Parathyroid adenoma (tissue), 2 donors: Measurements from ENCODE around the gene BAK1.
A peak's percentile ranks its signal among the peaks of the same experiment; 100 is the strongest.

Experiments
- H2AFZ ChIP-seq: fragments of 300-600 bp; sonication (generic); one replicate; pipeline ENCODE4 v1.7.0; 2017; ENCODE audit warnings: antibody characterized with exemption, mild to moderate bottlenecking
- H3K27ac ChIP-seq: fragments of 300-600 bp; sonication (generic); one replicate; pipeline ENCODE4 v1.7.0; 2017
- H3K27me3 ChIP-seq: fragments of 300-600 bp; sonication (generic); one replicate; pipeline ENCODE4 v1.7.0; 2017; ENCODE audit warnings: low read length; ENCODE audit not compliant: control insufficient read depth, insufficient read depth
- H3K36me3 ChIP-seq: fragments of 300-600 bp; sonication (generic); one replicate; pipeline ENCODE4 v1.7.0; 2017; ENCODE audit warnings: low read length; ENCODE audit not compliant: control insufficient read depth, insufficient read depth
- H3K4me1 ChIP-seq: fragments of 300-600 bp; sonication (generic); one replicate; pipeline ENCODE4 v1.7.0; 2017; ENCODE audit warnings: control low read depth
- H3K4me2 ChIP-seq: fragments of 300-600 bp; sonication (generic); one replicate; pipeline ENCODE4 v1.7.0; 2017; ENCODE audit warnings: low read length
- H3K4me3 ChIP-seq: fragments of 300-600 bp; sonication (generic); one replicate; pipeline ENCODE4 v1.7.0; 2017; ENCODE audit warnings: low read depth, low read length
- H3K79me2 ChIP-seq: fragments of 300-600 bp; sonication (generic); one replicate; pipeline ENCODE4 v1.7.0; 2017; ENCODE audit warnings: control low read depth
- H3K9ac ChIP-seq: fragments of 300-600 bp; sonication (generic); one replicate; pipeline ENCODE4 v1.7.0; 2017; ENCODE audit warnings: mild to moderate bottlenecking
- H3K9me3 ChIP-seq: fragments of 300-600 bp; sonication (generic); one replicate; pipeline ENCODE4 v1.7.0; 2017; ENCODE audit warnings: low read length; ENCODE audit not compliant: control insufficient read depth
- TF ChIP-seq, protein P1 (sequence below): fragments of 300-600 bp; sonication (generic); IDR thresholded peaks from one replicate; pipeline ENCODE4 v1.7.0; 2017; ENCODE audit warnings: antibody characterized with exemption, mild to moderate bottlenecking
- donor health status: primary hyperparathyroidism.

Gene BAK1

DNA sequence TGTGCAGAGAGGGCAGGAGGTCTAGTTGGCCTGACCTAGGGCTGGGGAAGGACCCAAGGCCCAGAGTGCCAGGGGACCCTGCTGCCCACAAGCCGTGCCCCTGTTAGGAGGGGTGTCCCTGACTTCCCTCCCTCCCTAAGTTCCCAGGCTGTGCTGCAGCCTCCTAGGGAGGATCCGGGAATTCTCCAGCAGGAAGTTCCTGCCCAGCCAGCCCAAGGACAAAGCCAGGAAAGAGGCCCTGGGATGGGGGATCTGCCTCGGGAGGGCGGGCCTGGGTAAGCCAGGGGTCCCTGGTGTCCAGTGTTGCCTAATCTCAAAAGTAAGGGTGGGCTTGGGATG, 9.3 kb upstream of the BAK1 start:
- no peaks in the 10 kb centered on the region for H3K9me3 ChIP-seq
- TF ChIP-seq, protein P1, sequence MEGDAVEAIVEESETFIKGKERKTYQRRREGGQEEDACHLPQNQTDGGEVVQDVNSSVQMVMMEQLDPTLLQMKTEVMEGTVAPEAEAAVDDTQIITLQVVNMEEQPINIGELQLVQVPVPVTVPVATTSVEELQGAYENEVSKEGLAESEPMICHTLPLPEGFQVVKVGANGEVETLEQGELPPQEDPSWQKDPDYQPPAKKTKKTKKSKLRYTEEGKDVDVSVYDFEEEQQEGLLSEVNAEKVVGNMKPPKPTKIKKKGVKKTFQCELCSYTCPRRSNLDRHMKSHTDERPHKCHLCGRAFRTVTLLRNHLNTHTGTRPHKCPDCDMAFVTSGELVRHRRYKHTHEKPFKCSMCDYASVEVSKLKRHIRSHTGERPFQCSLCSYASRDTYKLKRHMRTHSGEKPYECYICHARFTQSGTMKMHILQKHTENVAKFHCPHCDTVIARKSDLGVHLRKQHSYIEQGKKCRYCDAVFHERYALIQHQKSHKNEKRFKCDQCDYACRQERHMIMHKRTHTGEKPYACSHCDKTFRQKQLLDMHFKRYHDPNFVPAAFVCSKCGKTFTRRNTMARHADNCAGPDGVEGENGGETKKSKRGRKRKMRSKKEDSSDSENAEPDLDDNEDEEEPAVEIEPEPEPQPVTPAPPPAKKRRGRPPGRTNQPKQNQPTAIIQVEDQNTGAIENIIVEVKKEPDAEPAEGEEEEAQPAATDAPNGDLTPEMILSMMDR = no peak
- peak overlapping the region; percentile 29 for H3K27ac ChIP-seq
- no peak overlapping the region for H3K4me3 ChIP-seq
- H2AFZ ChIP-seq = no peak overlapping the region
- H3K79me2 ChIP-seq = no peaks in the 10 kb centered on the region
- no peaks in the 10 kb centered on the region for H3K36me3 ChIP-seq
- no peaks in the 10 kb centered on the region for H3K27me3 ChIP-seq
- no peak overlapping the region for H3K9ac ChIP-seq
- H3K4me2 ChIP-seq = no peak overlapping the region
- no peaks in the 10 kb centered on the region for H3K4me1 ChIP-seq

DNA sequence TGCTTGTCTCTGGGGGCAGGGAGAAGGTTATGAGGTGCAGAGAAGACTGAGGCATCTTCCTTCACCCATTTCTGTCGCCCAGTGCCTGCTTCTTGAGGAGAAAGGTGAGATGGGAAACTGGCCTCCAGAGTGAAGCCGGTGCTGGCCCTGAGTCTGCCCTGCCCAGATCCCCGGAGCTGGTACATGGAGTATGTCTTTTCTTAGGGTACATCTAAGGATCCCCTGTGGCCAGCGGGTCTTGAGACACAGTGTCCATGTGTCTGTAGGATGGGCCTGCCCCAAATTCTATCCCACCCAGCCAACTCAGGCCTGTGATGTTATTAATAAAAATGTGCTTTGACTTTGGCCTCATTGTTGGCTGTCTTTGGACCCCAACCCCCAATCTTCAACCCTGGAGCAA, 8.8 kb upstream of the BAK1 start:
- Histone ChIP-seq H3K27me3 (no peaks in the 10 kb centered on the region), H2AFZ (no peak overlapping the region), H3K4me1 (no peaks in the 10 kb centered on the region), H3K9ac (no peak overlapping the region), H3K36me3 (no peaks in the 10 kb centered on the region), H3K4me3 (no peak overlapping the region), H3K9me3 (no peaks in the 10 kb centered on the region), H3K4me2 (no peak overlapping the region), H3K79me2 (no peaks in the 10 kb centered on the region), H3K27ac (no peak overlapping the region)
- TF ChIP-seq, protein P1 = no peak

DNA sequence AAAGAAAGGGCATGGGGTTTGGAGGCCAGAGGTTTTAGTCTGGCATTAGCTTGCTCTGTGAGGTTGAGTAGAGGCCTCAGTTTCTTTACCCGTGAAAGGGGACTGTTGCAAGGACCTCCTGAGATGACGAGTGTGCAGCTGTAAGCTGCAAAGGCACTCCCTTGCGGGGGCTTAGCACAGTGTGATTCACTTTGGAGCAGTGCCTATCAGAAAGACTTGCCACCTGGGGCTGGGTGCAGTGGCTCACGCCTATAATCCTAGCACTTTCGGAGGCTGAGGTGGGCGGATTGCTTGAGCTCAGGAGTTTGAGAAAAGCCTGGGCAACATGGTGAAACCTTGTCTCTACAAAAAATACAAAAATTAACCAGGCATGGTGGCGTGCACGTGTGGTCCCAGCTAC, 7.5 kb upstream of the BAK1 start:
- Histone ChIP-seq H3K27ac (no peak overlapping the region), H2AFZ (no peak overlapping the region), H3K4me2 (no peak overlapping the region), H3K36me3 (no peaks in the 10 kb centered on the region), H3K79me2 (no peaks in the 10 kb centered on the region), H3K4me3 (no peak overlapping the region), H3K4me1 (no peaks in the 10 kb centered on the region), H3K27me3 (no peaks in the 10 kb centered on the region), H3K9me3 (no peaks in the 10 kb centered on the region), H3K9ac (no peak overlapping the region)
- TF ChIP-seq, protein P1 = no peak

DNA sequence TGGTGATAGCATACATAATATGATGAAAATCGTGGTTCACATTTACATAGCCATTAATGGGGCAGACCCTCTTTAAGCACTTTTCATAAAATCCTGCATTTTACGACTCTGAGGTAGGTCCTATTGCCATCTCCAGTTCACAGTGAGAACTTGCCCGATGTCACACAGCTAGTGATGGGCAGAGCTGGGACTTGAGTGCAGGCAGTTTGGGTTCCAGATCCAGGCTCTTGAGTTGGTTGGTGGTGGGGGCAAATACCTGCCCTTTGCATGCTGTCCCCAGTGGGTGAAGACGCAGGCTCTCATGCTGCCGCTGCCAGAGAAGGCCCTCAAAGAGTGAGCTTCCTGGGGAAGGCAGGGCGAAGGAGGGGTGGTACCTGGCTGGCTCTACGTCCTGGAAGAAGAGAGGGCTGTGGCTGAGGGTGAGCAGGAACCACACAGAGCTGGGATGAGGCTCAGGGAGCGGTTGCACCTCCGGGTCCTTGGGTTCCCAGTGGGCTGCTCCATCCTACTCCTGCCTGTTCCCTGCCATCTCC, 6.1 kb upstream of the BAK1 start:
- Histone ChIP-seq H3K27me3 (no peaks in the 10 kb centered on the region), H3K9ac (no peak overlapping the region), H3K36me3 (no peaks in the 10 kb centered on the region), H3K4me1 (no peaks in the 10 kb centered on the region), H3K9me3 (no peaks in the 10 kb centered on the region), H3K4me3 (peak overlapping the region; percentile 14), H2AFZ (no peak overlapping the region), H3K27ac (no peak overlapping the region), H3K4me2 (peak overlapping the region; percentile 60), H3K79me2 (no peaks in the 10 kb centered on the region)
- TF ChIP-seq, protein P1 = no peak

DNA sequence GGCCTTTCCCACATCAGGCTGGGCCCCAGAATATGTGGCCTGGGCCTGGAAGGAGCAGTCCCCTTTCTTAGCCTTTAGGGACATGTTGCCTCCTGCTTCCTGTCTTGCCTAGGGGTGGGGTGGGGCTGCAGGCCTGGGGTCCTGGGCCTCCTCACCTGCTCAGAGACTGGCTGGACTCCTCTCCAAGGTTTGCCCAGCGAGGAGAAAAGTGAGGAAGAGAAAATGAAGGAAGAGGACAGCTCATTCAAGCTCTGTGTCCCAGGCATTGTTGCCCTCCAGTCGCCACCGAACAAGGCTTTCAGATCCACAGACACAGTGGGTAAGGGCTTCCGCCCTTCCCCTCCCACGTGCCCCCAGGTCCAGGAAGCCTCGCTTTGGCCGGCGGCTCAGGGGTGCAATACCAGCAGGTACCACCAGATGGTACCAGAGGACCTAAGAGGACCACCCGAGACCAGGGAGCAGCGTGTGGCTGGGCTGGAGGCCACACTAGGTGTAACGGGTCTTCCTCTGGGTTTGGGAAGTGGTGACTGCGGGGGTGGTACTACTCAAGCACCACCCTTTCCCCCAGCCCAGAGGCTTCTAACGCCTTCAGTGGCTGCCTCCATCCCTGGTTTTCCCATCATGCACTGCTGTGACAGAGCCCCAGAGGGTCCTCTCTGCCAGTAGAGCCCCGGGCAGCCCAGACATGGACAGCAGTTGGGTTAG, 5.5 kb upstream of the BAK1 start:
- H3K36me3 ChIP-seq = no peaks in the 10 kb centered on the region
- no peaks in the 10 kb centered on the region for H3K9me3 ChIP-seq
- peak overlapping the region; percentile 60 for H2AFZ ChIP-seq
- no peak overlapping the region for H3K27ac ChIP-seq
- peak overlapping the region; percentile 60 for H3K4me2 ChIP-seq
- no peaks in the 10 kb centered on the region for H3K27me3 ChIP-seq
- peak overlapping the region; percentile 14 for H3K4me3 ChIP-seq
- H3K9ac ChIP-seq = no peak overlapping the region
- no peaks in the 10 kb centered on the region for H3K79me2 ChIP-seq
- TF ChIP-seq, protein P1 = peak; percentile 98
- peaks cover under 1% of the 10 kb centered on the region for H3K4me1 ChIP-seq
